Measurements from ENCODE around the gene CBX2.

The CBX2 gene

GRCh38 chr17:79792984-79793923 is 15.3 kb downstream of the CBX2 start:
- no peak for ATAC-seq

More at GRCh38 chr17:79792984-79793923, 15.3 kb downstream of the CBX2 start:
- no peak for TF ChIP-seq GLIS3 (CRISPR knock-in tag; IDR thresholded peaks at IDR 0.05)
- TF ChIP-seq ZNF565 (CRISPR knock-in tag; conservative IDR thresholded peaks at IDR 0.05; ENCODE audit: low read depth), result no peak
- no peak for TF ChIP-seq POU6F1 (CRISPR knock-in tag; IDR thresholded peaks at IDR 0.05; ENCODE audit: borderline replicate concordance, low read depth)
- TF ChIP-seq ZC3H10 (CRISPR knock-in tag; IDR thresholded peaks at IDR 0.05), result no peak
- no peak for TF ChIP-seq ARNTL (CRISPR knock-in tag; IDR thresholded peaks at IDR 0.05; ENCODE audit: borderline replicate concordance, low read depth)
- TF ChIP-seq ZFP3 (CRISPR knock-in tag; IDR thresholded peaks at IDR 0.05), result no peak
- TF ChIP-seq OSR1 (CRISPR knock-in tag; IDR thresholded peaks at IDR 0.05), result no peak
- no peak for TF ChIP-seq ISL1 (CRISPR knock-in tag; IDR thresholded peaks at IDR 0.05)
- no peak for TF ChIP-seq CSDC2 (CRISPR knock-in tag; IDR thresholded peaks at IDR 0.05)
- TF ChIP-seq CREB5 (CRISPR knock-in tag; IDR thresholded peaks at IDR 0.05; ENCODE audit: low read depth), result no peak
- TF ChIP-seq SNAI2 (CRISPR knock-in tag; IDR thresholded peaks at IDR 0.05), result no peak
- no peak for TF ChIP-seq CSRNP3 (CRISPR knock-in tag; IDR thresholded peaks at IDR 0.05)
- no peak for TF ChIP-seq TSHZ2 (CRISPR knock-in tag; IDR thresholded peaks at IDR 0.05)
- no peak for TF ChIP-seq PPARA (CRISPR knock-in tag; IDR thresholded peaks at IDR 0.05; ENCODE audit: borderline replicate concordance)
- TF ChIP-seq ESRRG (CRISPR knock-in tag; IDR thresholded peaks at IDR 0.05), result no peak
- TF ChIP-seq ZNF70 (CRISPR knock-in tag; IDR thresholded peaks at IDR 0.05), result no peak
- TF ChIP-seq TCF4 (CRISPR knock-in tag; IDR thresholded peaks at IDR 0.05; ENCODE audit: borderline replicate concordance), result no peak
- TF ChIP-seq BACH2 (CRISPR knock-in tag; IDR thresholded peaks at IDR 0.05; ENCODE audit: borderline replicate concordance), result no peak
- TF ChIP-seq TOX (CRISPR knock-in tag; IDR thresholded peaks at IDR 0.05; ENCODE audit: borderline replicate concordance), result no peak
- TF ChIP-seq PATZ1 (CRISPR knock-in tag; IDR thresholded peaks at IDR 0.05; ENCODE audit: borderline replicate concordance), result no peak
